SKM-1 treated with dmso at 0.1 percent for 144 hours (cell line): Measurements from ENCODE around the gene CEL.

ENCODE experiments used
- DNase-seq: peaks from one replicate; lab custom pipeline; 2025; ENCODE audit not compliant: unreplicated experiment; lab: John Stamatoyannopoulos, UW

CEL gene

GRCh38 chr9:133115604-133116345, 54.0 kb downstream of the CEL start:
- no peak for DNase-seq

DNA sequence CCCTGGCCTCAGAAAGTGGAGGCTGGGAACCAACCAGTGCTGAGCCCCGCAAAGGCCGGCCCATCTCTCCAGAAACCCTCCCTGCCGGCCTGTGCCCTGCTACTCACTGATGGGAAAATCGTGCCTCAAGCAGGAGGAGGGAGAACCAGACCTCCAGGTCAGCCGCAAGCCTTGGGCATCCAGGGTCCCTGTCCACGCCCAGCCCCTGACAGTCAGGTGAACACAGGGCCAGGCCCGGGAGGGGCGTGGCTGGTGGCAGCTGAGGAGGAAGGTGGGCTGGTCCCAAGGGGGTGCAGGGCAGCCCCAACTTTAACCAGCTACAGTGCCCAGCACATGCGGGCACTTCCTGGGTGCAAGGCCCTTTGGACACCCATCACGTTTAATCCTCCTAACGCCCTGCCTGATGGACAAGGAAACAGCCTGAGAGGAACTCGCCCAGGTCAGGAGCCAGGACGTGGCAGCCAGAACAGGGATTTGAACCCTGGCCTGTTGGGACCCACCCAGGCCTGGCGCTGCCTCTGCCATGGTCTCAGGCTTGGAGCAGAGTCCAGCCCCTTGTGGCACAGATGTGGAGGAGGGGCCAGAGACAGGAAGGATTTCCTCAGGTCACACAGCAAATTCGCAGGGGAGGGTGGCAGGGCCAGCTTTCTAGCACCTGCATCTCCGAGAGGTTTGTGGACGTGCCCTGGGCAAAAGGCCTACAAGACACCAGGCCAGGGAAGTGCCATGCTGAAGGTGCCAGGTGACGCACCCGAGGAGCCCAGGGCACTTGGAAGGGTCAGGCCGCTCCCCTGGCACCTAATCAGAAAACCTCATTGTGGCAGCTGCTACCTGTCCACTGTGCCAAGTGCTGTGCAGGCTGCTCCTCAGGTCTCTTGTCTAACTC, 54.8 kb downstream of the CEL start:
- no peak for DNase-seq

- DNase-seq = no peak
Observed at GRCh38 chr9:133117271-133118178, 55.7 kb downstream of the CEL start.

DNA sequence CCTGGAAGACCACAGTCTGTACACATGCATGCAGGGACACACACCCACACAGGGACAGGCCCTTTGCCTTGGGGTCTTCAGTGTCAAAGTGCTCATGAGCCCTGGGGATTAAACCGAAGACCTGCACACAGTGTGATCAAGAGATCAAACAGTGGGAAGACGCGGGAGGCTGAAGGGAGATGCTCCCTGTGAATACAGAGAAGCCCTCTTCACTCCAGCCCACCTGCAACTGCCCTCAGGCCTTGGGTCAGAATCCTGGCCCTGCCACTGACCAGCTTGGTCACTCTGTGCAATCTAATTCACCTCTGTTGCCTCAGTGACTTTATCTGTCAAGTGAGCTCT, 56.4 kb downstream of the CEL start:
- no peak for DNase-seq

DNA sequence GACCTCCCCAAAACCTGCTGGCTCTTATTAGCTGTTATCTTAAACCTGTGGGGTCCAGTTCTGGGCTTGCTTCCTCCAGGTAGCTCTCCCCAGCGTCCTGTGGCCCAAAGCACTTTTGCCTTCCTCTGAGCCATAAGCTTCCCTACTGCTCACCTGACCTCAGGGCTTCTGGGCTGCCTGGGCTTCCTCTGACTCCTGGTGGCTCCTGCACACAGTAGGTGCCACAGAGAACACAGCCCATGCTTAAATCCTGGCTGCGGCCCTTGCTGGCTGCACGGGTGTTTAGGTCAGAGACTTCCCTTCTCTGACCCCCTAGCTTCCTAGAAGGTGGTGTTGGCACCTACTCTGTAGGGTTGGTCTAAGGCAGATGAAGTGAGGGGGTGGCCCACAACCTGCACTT, 56.8 kb downstream of the CEL start:
- DNase-seq = no peak

DNA sequence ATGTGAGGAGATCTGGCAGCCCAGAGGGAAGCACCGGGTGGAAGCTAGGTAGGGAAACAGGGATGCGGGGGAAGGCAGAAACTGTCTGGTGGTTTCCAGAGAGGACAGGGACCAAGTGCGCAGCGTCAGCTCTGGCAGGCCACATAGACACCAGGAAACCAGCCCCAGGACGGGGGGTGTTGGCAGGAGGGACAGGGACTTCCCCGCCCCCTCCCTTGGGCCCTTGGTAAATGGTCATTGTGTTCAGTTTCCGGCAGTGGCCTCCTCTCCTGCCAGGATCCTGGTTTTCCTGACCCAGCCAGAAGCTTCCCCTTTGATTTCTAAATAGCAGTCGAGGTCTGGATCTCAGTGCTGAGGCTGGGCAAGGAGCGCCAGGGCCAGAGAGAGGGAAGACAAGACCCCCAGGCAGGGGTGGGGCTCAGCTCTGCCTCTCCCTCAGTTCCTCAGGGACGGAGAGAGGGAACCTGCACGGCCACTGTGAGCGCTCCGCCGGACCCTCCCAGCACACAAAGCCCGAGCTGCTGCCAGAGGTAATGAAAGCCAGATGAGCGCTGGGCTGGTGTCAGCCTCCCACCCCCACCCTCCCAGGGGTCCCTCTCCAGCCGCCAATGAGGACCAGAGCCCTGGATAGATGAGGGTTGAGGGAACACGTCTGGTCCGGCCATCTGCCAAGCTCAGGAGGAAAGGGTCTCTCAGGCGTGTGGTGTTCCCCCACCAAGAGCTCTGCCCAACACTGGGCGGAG, 57.5 kb downstream of the CEL start:
- no peak for DNase-seq

- DNase-seq = no peak
Observed at GRCh38 chr9:133119846-133120500, 58.2 kb downstream of the CEL start.

DNA sequence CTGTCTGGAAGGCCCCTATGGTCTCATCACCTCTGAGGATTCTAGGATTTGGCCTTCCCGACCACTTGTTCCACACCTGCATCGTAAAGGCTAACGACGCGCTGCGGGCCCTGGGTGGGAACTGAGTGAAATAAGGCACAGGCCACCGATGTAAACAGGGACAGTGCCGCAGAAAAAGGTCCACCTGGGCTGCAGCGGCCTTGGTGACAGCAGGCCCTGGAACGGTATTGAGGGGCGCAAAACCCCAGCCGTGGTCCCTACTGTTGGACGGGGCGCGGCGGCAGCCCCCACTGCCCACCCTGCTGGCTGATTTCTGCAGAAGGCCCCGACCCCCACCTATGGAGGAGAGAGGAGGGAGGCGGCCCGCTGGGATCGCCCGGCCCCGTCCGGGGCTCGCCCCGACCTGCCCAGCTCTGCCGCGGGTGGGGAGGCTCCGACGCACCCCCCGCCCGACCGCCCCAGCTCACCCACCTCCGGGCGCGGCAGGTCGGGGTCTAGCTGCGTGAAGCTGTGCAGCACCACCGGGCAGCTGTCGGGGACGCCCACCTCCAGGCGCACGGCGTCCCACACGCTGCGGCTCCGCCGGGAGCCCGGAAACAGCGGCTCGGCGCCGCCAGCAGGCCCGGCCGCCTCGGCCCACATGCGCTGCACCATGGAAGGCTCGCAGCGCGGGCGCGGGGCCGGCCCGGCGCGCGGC, 58.9 kb downstream of the CEL start:
- no peak for DNase-seq
